ENCODE data around the gene AFM. TPM values are rescaled to one million over a fixed set of nuclear protein-coding genes. Genes with fewer than 3 reads are reported as not detected.

The AFM gene
- total RNA-seq, 2 experiments from 2014 or later: not detected

DNA sequence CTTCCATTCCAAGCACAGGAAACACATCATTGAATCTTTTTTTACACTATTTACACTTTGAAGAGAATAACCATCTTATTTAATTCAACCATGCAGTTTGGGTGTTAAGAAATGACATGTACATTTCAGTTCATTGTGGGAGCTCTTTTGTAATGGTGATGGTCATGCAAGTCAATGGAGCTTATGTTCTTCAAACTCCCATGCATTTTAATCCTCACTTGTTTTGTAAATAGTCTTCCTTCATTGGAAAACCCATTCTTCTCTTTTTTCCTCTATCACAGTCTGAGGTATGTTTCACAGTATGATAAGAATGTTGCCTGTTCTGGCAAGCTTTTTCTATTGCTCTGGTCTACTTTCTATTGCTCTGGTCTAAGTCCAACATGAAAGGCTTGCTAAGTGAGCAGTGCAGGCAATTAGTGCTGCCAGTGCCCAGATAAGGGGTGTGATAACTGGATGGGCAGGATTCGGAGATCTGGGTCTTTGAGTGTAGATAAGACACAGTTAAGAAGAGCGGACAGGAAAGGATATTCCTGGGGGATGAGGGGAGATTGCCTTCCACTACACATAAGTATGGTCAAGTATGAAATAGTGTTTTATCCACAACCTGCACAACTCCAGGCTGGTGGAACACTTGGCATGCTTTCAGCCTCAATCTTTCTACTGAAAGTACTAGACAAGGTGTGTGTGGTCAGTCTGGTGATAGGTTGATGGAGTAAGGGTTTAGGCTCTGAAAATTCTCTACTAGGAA lies 28.4 kb upstream of the AFM start:
- CTCF ChIA-PET: no interaction called here
- intact Hi-C loops (cut with micrococcal nuclease): no loop called here

DNA sequence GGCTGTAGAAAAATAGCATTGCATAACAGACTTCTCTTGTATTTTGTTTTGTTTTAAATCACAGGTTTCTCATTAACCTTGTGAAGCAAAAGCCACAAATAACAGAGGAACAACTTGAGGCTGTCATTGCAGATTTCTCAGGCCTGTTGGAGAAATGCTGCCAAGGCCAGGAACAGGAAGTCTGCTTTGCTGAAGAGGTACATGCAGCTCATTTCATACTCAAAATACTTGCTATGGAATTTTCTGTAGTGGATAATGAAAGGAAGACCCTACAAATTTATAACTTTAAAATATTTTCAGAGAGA lies 27.9 kb upstream of the AFM start:
- Mint-ChIP-seq H3K36me3 (no peaks in the 10 kb centered on the region), H3K9me3 (no peaks in the 10 kb centered on the region), H3K27ac (no peak overlapping the region), H3K27me3 (peaks cover 9% of the 10 kb centered on the region), H3K4me1 (ENCODE audit: low read depth) (no peaks in the 10 kb centered on the region), H3K4me3 (no peak overlapping the region)
- intact Hi-C loops (cut with micrococcal nuclease): no loop called here
- CTCF ChIA-PET: no interaction called here
- DNase-seq: no peak
- POLR2A ChIA-PET: no interaction called here

More for the DNA sequence above, 28.4 kb upstream of the AFM start:
- no peak for DNase-seq
- no peaks in the 10 kb centered on the region for H3K36me3 Mint-ChIP-seq
- H3K27ac Mint-ChIP-seq: no peak overlapping the region
- no peaks in the 10 kb centered on the region for H3K4me1 Mint-ChIP-seq (ENCODE audit: low read depth)
- peaks cover 9% of the 10 kb centered on the region for H3K27me3 Mint-ChIP-seq
- H3K4me3 Mint-ChIP-seq: no peak overlapping the region
- POLR2A ChIA-PET: no interaction called here
- H3K9me3 Mint-ChIP-seq: no peaks in the 10 kb centered on the region

DNA sequence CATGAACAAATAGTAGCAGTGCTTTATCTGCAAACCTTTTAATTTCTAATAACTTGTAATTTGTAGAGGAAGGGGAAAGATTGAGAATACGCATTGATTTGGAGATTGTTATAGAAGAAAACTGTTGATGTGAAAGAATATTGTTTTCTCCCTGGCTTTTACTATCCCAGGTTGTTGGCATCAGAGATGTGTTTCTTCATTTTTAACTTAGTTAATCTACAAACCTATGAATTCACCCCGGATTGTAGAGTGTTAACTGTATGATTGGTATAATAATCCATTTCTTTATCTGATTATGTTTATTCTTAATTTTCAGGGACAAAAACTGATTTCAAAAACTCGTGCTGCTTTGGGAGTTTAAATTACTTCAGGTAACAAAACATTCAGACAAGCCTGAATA lies 26.6 kb upstream of the AFM start:
- Mint-ChIP-seq H3K36me3 (no peaks in the 10 kb centered on the region), H3K27me3 (peaks cover 9% of the 10 kb centered on the region), H3K4me3 (no peak overlapping the region), H3K9me3 (no peaks in the 10 kb centered on the region), H3K4me1 (ENCODE audit: low read depth) (no peaks in the 10 kb centered on the region), H3K27ac (no peak overlapping the region)
- intact Hi-C loops (cut with micrococcal nuclease): no loop called here
- no peak for DNase-seq
- CTCF ChIA-PET: no interaction called here
- POLR2A ChIA-PET: no interaction called here

DNA sequence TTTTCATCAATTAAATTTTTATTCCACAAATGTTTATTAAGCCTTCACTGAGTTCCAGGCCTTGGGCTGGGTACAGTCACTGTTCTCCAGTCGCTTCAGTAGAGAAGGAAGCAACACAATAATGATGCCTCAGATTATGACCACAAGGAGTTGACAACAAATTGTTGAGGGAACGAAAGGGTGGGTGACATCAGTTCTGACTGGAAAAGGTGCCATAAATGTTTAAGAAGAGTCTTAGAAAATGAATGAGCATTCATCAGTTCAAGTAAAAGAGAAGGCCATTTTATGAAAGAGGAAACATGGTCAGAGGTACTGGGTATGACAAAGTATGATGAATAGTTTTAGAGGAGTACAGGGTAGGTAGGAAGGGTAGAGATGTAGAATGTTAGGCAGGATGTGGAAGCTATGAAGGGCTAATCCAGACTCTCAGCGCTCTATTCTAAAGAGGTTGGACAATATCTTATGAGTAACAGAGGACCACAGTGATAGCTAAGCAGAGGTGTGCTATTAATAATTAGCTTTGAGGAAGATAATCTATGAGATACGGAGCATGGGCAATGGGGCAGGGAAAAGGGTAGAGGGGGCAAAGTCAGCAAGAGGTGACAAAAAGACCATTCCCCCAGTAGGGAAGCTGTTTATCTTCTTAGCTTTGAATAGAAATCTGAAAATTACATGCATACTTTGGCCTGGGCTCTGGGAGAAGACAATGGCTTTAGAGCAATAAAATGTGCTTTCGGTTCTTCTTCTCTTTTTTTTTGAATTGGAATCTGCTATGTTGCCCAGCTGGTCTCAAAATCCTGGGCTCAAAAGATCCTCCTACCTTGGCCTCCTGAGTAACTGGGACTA lies 25.1 kb upstream of the AFM start:
- no peak for DNase-seq
- no peak overlapping the region for H3K27ac Mint-ChIP-seq
- intact Hi-C loops (cut with micrococcal nuclease): no loop called here
- H3K36me3 Mint-ChIP-seq: no peaks in the 10 kb centered on the region
- no peak overlapping the region for H3K4me3 Mint-ChIP-seq
- ChIA-PET POLR2A (no interaction called here), CTCF (interaction anchor here (1.5 kb wide), 1 partner anchor 10 kb away, joined by 6 read pairs; no protein-coding TSS in a partner anchor)
- H3K4me1 Mint-ChIP-seq (ENCODE audit: low read depth): no peaks in the 10 kb centered on the region
- H3K9me3 Mint-ChIP-seq: no peaks in the 10 kb centered on the region
- peaks cover 7% of the 10 kb centered on the region for H3K27me3 Mint-ChIP-seq

DNA sequence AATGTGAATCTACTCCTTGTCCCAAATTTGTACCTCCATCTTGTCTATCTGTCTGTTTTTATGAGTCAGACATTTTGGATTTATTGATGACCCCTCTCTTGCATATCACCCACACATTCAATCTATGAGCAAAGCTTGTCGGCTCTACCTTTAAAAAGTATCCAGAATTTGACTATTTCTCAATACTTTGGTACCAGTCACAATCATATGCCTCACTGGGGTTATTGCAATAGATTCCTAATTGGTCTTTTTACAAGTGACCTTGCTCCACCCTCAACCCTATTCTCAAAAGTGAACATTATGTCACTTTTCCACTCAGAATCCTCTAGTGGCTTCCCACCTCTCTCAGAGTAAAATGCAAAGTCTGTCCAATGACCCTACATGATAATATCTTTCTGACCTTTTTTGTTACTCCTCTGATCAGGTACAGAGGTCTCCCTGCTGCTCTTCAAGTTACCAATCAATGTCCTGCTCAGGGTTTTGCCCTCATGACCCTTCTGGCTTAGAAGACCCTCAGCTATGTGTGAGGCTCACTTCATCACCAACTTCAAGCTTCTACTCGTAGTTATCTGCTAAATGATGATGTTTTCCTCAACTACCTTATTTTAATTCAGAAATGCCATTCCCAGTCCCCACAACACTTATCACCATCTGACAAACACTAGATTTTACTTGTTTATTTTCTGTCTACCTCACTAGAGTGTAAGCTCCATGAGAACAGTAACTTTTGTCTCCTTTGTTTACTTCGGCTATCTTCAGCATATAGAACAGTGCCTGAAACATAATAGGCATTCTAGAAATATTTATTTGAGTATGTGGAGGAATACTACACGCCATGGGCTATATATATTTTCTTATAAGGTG lies 23.1 kb upstream of the AFM start:
- H3K4me3 Mint-ChIP-seq: no peak overlapping the region
- H3K27ac Mint-ChIP-seq: no peak overlapping the region
- ChIA-PET POLR2A (no interaction called here), CTCF (interaction anchor here (1.6 kb wide), 1 partner anchor 12 kb away, joined by 3 read pairs; no protein-coding TSS in a partner anchor)
- intact Hi-C loops (cut with micrococcal nuclease): no loop called here
- DNase-seq: no peak
- H3K27me3 Mint-ChIP-seq: peaks cover 4% of the 10 kb centered on the region
- H3K9me3 Mint-ChIP-seq: no peaks in the 10 kb centered on the region
- H3K4me1 Mint-ChIP-seq (ENCODE audit: low read depth): no peaks in the 10 kb centered on the region
- no peaks in the 10 kb centered on the region for H3K36me3 Mint-ChIP-seq

DNA sequence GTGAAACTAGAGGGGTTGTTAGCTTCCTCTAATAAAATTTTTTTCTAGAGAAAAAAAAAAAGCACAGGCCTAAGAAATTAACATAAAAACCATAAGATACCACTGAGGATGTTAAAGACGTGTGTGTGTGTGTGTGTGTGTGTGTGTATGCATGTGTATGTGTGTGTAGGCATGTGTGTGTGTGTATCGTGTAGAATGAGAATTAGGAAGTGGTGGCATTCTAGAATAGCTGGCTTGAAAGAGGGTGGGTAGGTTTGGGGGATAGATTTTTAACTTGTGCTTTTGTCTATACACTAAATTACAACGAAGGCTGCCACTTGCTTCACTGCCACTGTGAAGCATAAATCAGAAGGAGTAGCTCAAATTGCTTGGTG lies 22.5 kb upstream of the AFM start:
- no peak overlapping the region for H3K4me3 Mint-ChIP-seq
- CTCF ChIA-PET: interaction anchor here (1.6 kb wide), 1 partner anchor 13 kb away, joined by 3 read pairs; no protein-coding TSS in a partner anchor

DNA sequence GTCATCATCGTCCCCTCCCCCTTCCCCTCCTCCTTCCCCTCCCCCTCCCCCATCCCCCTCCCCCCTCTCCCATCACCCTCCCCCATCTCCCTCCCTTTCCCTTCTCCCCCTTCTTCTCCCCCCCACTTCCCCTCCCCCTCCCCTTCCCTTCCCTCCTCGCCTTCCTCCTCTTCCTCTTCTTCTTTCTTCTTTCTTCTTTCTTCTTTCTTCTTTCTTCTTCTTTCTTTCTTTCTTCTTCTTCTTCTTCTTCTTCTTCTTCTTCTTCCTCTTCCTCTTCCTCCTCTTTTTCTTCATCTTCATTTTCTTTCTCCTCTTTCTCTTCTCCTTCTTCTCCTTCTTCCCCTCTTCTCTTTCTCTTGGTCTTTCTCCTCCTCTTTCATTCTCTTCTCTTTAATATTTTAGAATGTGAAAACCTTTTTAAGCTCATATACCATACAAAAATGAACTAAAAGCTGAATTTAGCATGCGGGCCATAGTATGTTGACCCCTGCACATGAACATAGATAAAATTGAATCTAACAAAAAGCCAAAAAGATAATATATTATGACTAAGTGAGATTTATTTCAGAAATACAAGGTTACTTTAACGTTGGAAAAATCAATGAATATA lies 20.5 kb upstream of the AFM start:
- Mint-ChIP-seq H3K27ac (no peak overlapping the region), H3K4me3 (no peak overlapping the region), H3K4me1 (ENCODE audit: low read depth) (no peaks in the 10 kb centered on the region), H3K36me3 (no peaks in the 10 kb centered on the region), H3K27me3 (peaks cover 4% of the 10 kb centered on the region), H3K9me3 (no peaks in the 10 kb centered on the region)
- no peak for DNase-seq
- POLR2A ChIA-PET: no interaction called here
- intact Hi-C loops (cut with micrococcal nuclease): no loop called here
- CTCF ChIA-PET: no interaction called here

More for the DNA sequence above, 22.5 kb upstream of the AFM start:
- Mint-ChIP-seq H3K9me3 (no peaks in the 10 kb centered on the region), H3K27ac (no peak overlapping the region), H3K4me1 (ENCODE audit: low read depth) (no peaks in the 10 kb centered on the region), H3K36me3 (no peaks in the 10 kb centered on the region), H3K27me3 (peaks cover 4% of the 10 kb centered on the region)
- intact Hi-C loops (cut with micrococcal nuclease): no loop called here
- DNase-seq: no peak
- POLR2A ChIA-PET: no interaction called here

DNA sequence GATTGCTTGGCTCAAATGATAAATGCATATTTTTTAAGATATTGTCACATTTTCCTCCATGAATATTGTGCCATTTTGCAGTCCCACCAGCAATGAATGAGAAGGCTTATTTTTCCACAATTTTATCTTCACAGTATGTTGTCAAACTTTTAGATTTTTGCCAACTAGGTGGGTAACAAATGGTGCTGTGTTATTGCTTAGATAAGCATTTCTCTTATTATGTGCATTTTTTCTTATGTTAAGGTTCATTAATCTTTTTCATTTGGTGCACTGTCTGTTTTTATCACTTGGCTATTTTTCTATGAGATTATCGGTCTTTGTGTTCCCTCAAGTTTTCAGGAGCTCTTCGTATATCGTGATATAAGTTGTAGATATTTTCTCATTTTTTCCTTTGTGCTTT lies 13.4 kb upstream of the AFM start:
- no peak overlapping the region for H3K4me3 Mint-ChIP-seq
- H3K27ac Mint-ChIP-seq: no peak overlapping the region
- POLR2A ChIA-PET: no interaction called here
- DNase-seq: no peak
- no peaks in the 10 kb centered on the region for H3K4me1 Mint-ChIP-seq (ENCODE audit: low read depth)
- CTCF ChIA-PET: interaction anchor here (1.9 kb wide), 1 partner anchor 22 kb away, joined by 10 read pairs; no protein-coding TSS in a partner anchor
- H3K9me3 Mint-ChIP-seq: no peaks in the 10 kb centered on the region
- intact Hi-C loops (cut with micrococcal nuclease): no loop called here
- no peaks in the 10 kb centered on the region for H3K36me3 Mint-ChIP-seq
- peaks cover 3% of the 10 kb centered on the region for H3K27me3 Mint-ChIP-seq

DNA sequence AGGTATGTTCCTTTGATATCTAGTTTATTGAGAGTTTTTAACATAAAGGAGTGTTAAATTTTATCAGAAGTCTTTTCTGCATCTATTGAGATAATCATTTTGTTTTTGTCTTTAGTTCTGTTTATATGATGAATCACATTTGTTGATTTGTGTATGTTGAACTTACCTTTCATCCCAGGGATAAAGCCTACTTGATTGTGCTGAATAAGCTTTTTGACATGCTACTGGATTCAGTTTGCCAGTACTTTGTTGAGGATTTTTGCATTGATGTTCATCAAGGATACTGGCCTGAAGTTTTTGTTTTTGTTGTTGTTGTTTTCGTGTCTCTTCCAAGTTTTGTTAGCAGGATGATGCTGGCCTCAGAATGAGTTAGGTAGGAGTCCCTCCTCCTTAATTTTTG lies 10.8 kb upstream of the AFM start:
- no peak overlapping the region for H3K4me3 Mint-ChIP-seq
- no peak for DNase-seq
- no peaks in the 10 kb centered on the region for H3K9me3 Mint-ChIP-seq
- intact Hi-C loops (cut with micrococcal nuclease): no loop called here
- ChIA-PET POLR2A (no interaction called here), CTCF (no interaction called here)
- no peak overlapping the region for H3K27ac Mint-ChIP-seq
- H3K4me1 Mint-ChIP-seq (ENCODE audit: low read depth): no peaks in the 10 kb centered on the region
- no peaks in the 10 kb centered on the region for H3K36me3 Mint-ChIP-seq
- H3K27me3 Mint-ChIP-seq: peaks cover 3% of the 10 kb centered on the region

DNA sequence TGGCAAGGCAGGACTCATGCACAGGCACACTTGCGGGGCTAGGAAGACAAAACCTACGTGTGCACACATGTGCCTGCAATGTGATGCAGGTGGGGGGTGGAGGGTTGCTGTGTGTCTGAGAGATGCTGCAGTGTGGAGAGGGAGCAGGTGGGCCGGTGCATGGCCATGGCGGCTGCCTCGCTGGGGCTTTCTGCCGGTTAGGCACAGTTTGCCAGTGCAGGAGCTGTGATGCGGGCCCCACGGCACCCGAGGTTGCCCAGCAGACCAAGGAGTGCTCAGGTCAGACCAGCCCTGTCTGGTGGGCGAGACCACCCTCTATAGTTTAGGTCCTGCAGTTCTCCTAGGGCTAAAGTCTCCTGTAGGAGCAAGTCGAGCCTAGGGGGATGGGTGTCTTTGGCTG lies 4.4 kb upstream of the AFM start:
- Mint-ChIP-seq H3K4me3 (no peak overlapping the region), H3K9me3 (no peaks in the 10 kb centered on the region), H3K4me1 (ENCODE audit: low read depth) (no peaks in the 10 kb centered on the region), H3K27ac (no peak overlapping the region), H3K36me3 (no peaks in the 10 kb centered on the region), H3K27me3 (no peaks in the 10 kb centered on the region)
- POLR2A ChIA-PET: no interaction called here
- DNase-seq: no peak
- CTCF ChIA-PET: no interaction called here
- intact Hi-C loops (cut with micrococcal nuclease): no loop called here

DNA sequence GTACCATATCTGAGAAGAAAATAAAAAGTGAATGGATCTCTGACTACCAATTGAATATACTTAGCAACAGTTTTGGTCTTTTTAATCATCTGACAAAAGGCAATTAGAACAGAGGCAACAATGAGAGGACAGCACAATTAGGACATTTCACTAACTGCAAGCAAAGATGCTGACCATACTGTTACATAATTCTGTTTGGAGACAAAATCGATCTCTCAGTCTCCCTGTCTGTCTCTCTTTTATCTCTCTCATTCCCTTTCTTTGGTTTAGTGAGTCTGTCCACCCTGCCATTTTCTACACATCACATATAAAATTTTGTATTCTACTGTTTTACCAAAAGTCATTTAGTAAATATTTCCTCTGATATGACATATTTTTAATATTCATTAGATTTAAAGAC lies 2.2 kb upstream of the AFM start:
- Mint-ChIP-seq H3K27ac (no peak overlapping the region), H3K4me1 (ENCODE audit: low read depth) (no peaks in the 10 kb centered on the region), H3K9me3 (no peaks in the 10 kb centered on the region), H3K27me3 (no peaks in the 10 kb centered on the region), H3K36me3 (no peaks in the 10 kb centered on the region), H3K4me3 (no peak overlapping the region)
- intact Hi-C loops (cut with micrococcal nuclease): no loop called here
- ChIA-PET POLR2A (no interaction called here), CTCF (no interaction called here)
- DNase-seq: no peak

DNA sequence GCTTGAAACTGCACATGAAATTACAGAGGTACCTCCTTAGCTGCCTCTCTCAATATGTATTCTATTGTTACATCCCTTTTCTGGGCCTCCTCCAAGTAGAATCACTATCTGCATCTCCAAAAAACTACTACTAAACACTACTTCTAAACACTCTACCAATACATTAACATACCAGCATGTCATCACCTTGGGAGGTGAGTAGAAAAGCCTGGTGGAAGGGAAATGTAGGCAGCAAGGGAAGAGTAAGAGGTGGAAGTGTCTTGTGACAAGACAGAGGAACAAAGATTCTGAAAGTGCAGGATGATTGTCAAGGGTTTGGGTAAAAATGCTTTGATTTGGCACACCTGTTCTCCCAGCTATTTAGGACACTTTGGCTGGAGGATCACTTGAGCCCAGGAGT lies 3.5 kb downstream of the AFM start:
- CTCF ChIA-PET: no interaction called here
- Mint-ChIP-seq H3K9me3 (no peaks in the 10 kb centered on the region), H3K36me3 (no peaks in the 10 kb centered on the region), H3K4me3 (no peak overlapping the region), H3K27me3 (peaks cover 4% of the 10 kb centered on the region), H3K4me1 (ENCODE audit: low read depth) (no peaks in the 10 kb centered on the region), H3K27ac (no peak overlapping the region)
- POLR2A ChIA-PET: no interaction called here
- intact Hi-C loops (cut with micrococcal nuclease): no loop called here
- no peak for DNase-seq
